Measurements from ENCODE around the gene C1orf198.

DNA sequence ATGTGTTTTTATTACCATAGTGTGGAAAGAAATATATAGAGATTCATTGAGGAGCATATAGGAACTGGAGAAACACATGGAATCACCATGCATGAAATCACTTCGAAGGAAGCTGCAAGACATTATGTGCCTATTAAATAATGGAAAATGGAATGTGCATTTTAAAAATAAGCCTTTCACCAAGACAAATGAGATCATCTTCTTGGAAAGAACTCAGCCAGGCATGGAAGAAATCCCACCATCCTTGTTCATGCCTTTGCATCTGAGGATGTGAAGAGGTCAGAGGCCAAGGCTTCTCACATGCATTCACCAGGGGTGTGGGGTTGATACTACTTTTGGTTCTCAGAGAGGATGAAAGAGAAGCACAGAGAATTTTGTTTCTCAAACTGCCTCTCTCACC is 50.0 kb downstream of the C1orf198 start:
- TF ChIP-seq, protein P1, sequence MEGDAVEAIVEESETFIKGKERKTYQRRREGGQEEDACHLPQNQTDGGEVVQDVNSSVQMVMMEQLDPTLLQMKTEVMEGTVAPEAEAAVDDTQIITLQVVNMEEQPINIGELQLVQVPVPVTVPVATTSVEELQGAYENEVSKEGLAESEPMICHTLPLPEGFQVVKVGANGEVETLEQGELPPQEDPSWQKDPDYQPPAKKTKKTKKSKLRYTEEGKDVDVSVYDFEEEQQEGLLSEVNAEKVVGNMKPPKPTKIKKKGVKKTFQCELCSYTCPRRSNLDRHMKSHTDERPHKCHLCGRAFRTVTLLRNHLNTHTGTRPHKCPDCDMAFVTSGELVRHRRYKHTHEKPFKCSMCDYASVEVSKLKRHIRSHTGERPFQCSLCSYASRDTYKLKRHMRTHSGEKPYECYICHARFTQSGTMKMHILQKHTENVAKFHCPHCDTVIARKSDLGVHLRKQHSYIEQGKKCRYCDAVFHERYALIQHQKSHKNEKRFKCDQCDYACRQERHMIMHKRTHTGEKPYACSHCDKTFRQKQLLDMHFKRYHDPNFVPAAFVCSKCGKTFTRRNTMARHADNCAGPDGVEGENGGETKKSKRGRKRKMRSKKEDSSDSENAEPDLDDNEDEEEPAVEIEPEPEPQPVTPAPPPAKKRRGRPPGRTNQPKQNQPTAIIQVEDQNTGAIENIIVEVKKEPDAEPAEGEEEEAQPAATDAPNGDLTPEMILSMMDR (IDR thresholded peaks at IDR 0.05; ENCODE audit: low read depth, low read length) = no peak
- TF ChIP-seq POLR2A (IDR thresholded peaks at IDR 0.05; ENCODE audit: extremely low read depth, insufficient read length) = no peak

Data from NB4 (cell line).